ENCODE measurements around the gene VTI1A.

DNA sequence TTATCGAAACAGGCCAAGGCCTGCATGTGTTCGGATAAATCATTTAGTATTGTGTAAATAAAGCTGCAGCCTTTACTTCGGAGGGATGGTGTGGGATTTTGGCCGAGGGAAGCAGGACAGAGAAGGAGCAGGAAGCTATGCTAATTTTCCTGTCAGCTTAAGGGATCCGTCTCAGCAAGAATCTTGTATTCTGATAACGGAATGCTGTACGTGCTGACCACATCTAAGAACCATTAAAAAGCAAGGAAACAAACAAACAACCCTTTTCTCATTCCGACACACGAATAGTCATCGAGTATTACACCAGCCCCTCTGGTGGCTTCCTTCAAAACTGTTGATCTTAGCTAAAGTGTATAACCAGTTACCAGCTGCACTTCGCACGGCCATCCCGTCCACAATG, 369.9 kb downstream of the VTI1A start:
- TF ChIP-seq BHLHE40 (IDR thresholded peaks at IDR 0.05; ENCODE audit: low read depth, low read length) (no peak), KDM1A (IDR thresholded peaks at IDR 0.05; ENCODE audit: low read depth) (no peak), ELK1 (IDR thresholded peaks at IDR 0.05; ENCODE audit: low read depth, low read length) (no peak), CEBPB (IDR thresholded peaks at IDR 0.05) (no peak), POLR2A (IDR thresholded peaks at IDR 0.05; ENCODE audit: low read length) (no peak)
- TF ChIP-seq, protein P1, sequence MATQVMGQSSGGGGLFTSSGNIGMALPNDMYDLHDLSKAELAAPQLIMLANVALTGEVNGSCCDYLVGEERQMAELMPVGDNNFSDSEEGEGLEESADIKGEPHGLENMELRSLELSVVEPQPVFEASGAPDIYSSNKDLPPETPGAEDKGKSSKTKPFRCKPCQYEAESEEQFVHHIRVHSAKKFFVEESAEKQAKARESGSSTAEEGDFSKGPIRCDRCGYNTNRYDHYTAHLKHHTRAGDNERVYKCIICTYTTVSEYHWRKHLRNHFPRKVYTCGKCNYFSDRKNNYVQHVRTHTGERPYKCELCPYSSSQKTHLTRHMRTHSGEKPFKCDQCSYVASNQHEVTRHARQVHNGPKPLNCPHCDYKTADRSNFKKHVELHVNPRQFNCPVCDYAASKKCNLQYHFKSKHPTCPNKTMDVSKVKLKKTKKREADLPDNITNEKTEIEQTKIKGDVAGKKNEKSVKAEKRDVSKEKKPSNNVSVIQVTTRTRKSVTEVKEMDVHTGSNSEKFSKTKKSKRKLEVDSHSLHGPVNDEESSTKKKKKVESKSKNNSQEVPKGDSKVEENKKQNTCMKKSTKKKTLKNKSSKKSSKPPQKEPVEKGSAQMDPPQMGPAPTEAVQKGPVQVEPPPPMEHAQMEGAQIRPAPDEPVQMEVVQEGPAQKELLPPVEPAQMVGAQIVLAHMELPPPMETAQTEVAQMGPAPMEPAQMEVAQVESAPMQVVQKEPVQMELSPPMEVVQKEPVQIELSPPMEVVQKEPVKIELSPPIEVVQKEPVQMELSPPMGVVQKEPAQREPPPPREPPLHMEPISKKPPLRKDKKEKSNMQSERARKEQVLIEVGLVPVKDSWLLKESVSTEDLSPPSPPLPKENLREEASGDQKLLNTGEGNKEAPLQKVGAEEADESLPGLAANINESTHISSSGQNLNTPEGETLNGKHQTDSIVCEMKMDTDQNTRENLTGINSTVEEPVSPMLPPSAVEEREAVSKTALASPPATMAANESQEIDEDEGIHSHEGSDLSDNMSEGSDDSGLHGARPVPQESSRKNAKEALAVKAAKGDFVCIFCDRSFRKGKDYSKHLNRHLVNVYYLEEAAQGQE (IDR thresholded peaks at IDR 0.05) = no peak
- TF ChIP-seq, protein P2, sequence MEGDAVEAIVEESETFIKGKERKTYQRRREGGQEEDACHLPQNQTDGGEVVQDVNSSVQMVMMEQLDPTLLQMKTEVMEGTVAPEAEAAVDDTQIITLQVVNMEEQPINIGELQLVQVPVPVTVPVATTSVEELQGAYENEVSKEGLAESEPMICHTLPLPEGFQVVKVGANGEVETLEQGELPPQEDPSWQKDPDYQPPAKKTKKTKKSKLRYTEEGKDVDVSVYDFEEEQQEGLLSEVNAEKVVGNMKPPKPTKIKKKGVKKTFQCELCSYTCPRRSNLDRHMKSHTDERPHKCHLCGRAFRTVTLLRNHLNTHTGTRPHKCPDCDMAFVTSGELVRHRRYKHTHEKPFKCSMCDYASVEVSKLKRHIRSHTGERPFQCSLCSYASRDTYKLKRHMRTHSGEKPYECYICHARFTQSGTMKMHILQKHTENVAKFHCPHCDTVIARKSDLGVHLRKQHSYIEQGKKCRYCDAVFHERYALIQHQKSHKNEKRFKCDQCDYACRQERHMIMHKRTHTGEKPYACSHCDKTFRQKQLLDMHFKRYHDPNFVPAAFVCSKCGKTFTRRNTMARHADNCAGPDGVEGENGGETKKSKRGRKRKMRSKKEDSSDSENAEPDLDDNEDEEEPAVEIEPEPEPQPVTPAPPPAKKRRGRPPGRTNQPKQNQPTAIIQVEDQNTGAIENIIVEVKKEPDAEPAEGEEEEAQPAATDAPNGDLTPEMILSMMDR (IDR thresholded peaks at IDR 0.05) = no peak

All from A549 (cell line).